Spleen (tissue), 7 donors: Measurements from ENCODE around the gene MGA.

ENCODE experiments used
- CTCF ChIP-seq, 11 experiments: fragments of 200-600 bp in 7 of 11; fragments of 450-650 bp in 4 of 11; sonication (generic) in 4 of 11; IDR thresholded peaks in 8 of 11; conservative IDR thresholded peaks in 3 of 11; 1 replicate in 7 of 11; 2 replicates in 4 of 11; pipeline versions ENCODE4 v1.4.0 to v1.8.0; 2016 to 2021; ENCODE audit warnings: antibody characterized with exemption in 11 of 11, inconsistent platforms in 4 of 11, mild to moderate bottlenecking in 1 of 11
- POLR2A ChIP-seq, 3 donors: fragments of 450-650 bp; IDR thresholded peaks; one replicate each; pipeline ENCODE4 v1.5.1; 2017; ENCODE audit warnings: antibody characterized with exemption in 3 of 3, mild to moderate bottlenecking in 1 of 3
- POLR2AphosphoS5 ChIP-seq, 3 donors: sonication (generic); formaldehyde crosslinking; IDR thresholded peaks; one replicate each; pipeline ENCODE4 v1.5.1; 2017; ENCODE audit warnings: antibody characterized with exemption in 3 of 3
- donor health status: DM: no; HTN: no; CAD: no; lungs with moderate emphysema.
- donor health status: DM: no; HTN: no; CAD: no.
- donor health status: DM: no; HTN: no; CAD: no.

DNA sequence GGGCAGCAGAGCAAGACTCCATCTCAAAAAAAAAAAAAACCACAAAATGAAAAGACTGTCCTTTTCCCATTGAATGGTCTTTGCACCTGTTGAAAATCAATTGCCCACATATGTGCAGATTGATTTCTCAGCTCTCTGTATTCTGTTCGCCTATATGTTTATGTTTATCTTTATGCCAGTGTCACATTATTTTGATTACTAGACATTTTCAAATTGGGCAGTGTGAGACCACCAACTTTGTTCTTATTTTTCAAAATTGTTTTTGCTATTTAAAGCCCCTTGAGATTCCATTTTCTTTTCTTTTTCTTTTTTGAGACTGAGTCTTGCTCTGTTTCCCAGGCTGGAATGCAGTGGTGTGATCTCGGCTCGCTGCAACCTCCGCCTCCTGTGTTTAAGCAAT lies 18.5 kb downstream of the MGA start:
- no peak for TF ChIP-seq CTCF (IDR thresholded peaks at IDR 0.05 in 8 of 11, conservative IDR thresholded peaks at IDR 0.05 in 3 of 11)
- no peak for TF ChIP-seq POLR2A (IDR thresholded peaks at IDR 0.05)
- no peak for TF ChIP-seq POLR2AphosphoS5 (IDR thresholded peaks at IDR 0.05)
